Retinal pigment epithelial cell (primary cell): ENCODE measurements around the gene NRXN2.
A peak's percentile ranks its signal among the peaks of the same experiment; 100 is the strongest.

Experiments
- DNase-seq: peaks from one replicate; pipeline ENCODE4 v3.0.0-alpha.2; 2010; ENCODE audit warnings: low read depth
- H3K4me3 ChIP-seq: 2 replicates; pipeline ENCODE4 v1.5.1; 2011; ENCODE audit warnings: mild to moderate bottlenecking, low read length, control low read depth, moderate library complexity
- TF ChIP-seq, protein P1 (sequence below): conservative IDR thresholded peaks from 2 replicates; pipeline ENCODE4 v1.5.1; 2011; ENCODE audit warnings: low read depth, low read length, control low read depth, inconsistent platforms

Gene NRXN2

DNA sequence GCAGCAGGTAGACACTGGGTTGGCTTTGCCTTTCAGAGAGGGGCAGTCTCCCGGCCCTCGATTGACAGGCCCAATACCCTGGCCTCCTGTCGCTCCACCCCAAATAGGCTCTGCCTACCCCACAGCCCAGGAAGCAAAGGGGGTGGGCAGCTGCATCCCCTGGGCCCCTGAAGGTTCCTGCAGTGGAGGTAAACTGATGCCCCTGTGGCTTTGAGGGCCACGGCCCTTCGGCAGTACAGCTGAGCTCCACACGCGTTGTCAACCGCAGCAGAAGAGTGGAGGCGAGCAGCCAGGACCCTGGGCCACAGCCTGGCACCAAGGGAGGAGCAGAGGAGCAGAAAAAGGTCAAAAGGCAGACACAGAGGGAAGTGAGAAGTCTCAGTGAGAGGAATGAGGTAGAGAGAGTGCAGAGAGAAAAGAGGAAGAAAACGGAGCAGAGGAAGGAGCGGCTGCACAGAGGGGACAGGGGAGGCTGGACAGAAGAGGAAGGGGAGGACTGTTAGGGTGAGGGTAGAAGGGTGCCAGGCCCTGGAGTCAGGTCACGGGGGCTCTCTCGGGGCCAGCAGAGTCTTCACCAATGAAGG is 67.9 kb downstream of the NRXN2 start:
- DNase-seq, result no peak
- H3K4me3 ChIP-seq, result no peak overlapping the region
- TF ChIP-seq, protein P1, sequence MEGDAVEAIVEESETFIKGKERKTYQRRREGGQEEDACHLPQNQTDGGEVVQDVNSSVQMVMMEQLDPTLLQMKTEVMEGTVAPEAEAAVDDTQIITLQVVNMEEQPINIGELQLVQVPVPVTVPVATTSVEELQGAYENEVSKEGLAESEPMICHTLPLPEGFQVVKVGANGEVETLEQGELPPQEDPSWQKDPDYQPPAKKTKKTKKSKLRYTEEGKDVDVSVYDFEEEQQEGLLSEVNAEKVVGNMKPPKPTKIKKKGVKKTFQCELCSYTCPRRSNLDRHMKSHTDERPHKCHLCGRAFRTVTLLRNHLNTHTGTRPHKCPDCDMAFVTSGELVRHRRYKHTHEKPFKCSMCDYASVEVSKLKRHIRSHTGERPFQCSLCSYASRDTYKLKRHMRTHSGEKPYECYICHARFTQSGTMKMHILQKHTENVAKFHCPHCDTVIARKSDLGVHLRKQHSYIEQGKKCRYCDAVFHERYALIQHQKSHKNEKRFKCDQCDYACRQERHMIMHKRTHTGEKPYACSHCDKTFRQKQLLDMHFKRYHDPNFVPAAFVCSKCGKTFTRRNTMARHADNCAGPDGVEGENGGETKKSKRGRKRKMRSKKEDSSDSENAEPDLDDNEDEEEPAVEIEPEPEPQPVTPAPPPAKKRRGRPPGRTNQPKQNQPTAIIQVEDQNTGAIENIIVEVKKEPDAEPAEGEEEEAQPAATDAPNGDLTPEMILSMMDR, result no peak

DNA sequence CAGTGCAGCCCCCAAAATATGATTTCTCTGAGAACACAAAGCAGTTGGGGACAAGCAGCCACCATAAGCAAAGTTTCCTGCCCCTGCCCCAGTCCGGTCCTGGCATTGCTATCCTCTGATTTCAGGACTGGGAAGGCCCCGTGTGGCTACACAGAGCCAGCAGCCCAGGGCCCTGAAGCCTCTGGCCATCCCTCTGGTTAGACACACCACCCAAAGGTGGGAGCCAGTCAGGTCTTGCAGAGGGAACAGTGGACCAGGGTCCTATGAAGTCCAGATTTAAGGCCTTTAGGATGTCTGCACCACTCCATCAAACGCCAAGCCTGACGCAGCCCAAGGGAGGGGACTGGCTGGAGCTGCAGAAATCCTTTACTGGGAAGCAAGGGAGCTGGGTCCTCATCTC is 68.6 kb downstream of the NRXN2 start:
- TF ChIP-seq, protein P1, result no peak
- DNase-seq, result no peak
- H3K4me3 ChIP-seq, result no peak overlapping the region

DNA sequence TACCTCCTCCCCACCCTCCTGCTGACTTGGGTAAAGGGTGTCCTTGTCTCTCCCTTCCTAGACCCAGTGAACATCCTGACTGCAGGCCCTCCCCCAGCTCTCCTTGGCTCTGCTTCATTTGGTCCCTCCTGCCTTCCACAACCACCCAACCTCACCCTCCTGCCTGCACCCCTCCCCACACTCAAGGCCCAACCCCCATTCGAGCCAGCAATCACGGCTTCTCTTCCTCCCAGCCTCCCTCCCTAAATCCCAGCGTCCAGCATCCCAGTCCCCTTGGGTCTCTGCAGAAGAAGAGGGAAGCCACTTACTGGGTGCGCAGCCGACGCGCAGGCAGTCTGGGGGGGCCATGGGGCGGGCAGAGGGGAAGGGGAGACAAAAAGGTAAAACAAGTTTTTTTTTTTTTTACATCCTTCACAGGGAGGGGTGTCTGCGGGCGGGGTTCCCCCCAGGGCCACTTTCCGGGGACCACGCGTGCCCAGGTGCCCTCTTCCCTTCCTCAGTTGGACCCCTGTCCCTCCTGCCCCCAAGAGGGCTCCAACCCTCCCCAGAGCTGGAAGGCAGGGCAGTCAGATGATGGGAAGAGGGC is 69.5 kb downstream of the NRXN2 start:
- DNase-seq, result no peak

DNA sequence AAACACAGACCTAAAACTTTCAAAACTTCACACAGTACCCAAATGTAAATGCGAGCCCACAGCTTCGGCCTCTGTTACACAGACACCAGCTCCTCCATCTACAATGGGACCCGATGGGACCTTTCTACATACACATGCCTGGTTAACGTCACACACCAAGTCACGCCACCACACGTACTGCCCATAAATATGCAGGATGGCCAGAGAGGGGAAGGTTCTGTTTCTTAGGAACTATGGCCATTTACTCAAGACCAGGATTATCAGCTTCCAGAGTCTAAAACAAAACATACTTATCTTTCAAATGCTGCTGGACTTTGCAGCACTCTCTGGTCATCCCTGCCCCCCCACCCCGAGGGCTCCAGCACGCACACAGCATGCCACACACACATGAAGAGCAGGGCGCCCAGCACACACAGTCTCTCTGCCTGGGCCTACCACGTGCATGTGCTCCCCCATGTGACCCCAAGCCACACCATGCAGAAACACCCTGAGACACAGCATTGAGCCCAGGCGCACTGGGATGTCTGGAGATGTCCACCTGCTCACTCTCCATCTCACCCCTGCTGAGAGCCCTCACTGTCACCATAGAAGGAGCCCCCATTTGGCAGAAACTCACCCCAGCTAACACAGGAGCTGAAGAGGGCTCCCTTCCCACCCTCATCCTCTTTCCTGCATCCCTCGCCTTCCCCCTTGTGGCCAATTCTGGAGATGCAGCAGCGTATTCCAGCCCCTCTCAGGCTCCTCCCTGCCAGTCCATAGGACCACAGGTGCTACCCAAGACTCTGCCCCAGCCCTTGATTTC is 70.2 kb downstream of the NRXN2 start:
- TF ChIP-seq, protein P1, result peak; percentile 95
- DNase-seq, result peak; percentile 22
- no peak overlapping the region for H3K4me3 ChIP-seq

More for the DNA sequence above, 69.5 kb downstream of the NRXN2 start:
- TF ChIP-seq, protein P1, result no peak
- no peak overlapping the region for H3K4me3 ChIP-seq

DNA sequence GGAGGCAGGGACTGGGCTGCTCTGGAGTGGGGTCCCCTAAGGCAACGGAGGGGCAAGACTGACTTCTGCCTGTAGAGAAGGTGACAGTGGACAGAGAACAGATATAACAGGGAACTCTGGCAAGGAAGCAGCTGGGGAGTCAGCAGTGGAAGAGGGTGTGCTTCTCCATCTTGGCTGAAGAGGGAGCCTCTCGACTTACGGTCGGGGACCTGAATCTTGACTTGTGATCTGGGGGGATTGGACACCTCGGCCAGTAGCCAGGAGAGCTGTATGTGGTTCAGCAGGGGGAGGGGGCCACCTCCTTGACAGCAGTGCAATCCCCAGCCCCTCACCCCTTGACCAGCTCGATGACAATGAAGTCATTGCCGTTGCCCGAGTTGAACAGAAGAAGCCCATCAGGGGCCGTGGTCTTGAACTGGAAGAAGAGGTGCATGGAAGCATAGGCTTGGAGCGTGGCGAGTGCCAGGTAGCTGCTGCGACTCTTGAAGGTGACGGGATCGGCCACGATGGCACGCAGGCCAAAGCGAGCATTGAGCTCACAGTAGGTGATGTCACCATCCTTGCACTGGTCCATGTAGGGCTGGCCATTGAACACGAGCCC is 72.0 kb downstream of the NRXN2 start:
- no peak for DNase-seq

DNA sequence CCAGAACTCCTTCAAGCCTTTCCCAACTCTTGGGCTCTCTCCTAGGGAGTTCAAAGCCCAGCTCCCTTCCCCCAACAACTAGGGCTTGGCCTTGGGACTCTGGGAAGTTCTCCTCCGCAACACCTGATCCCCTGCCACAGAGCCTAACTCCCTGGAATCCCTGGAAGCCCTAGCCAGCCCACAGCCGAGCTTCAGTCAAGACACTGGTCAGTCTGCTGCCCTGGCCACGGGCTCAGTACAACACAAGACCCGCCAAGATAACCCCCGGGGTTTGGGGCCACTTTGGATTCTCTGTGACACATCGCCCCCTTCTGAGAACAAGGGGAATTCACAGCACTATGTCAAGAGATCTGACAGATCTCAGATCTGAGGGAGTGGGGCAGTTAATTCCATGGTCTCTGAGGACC is 73.7 kb downstream of the NRXN2 start:
- DNase-seq, result no peak
- H3K4me3 ChIP-seq, result no peak overlapping the region
- TF ChIP-seq, protein P1, result peak; percentile 66

More for the DNA sequence above, 72.0 kb downstream of the NRXN2 start:
- H3K4me3 ChIP-seq, result no peak overlapping the region
- TF ChIP-seq, protein P1, result peak; percentile 57
